GM19023 (cell line): Measurements from ENCODE around the gene TSPO2.
"Not testable (repeated sequence)": the region's sequence is repeated elsewhere in the genome, so short reads cannot be mapped to it uniquely, and the experiment has no call there.

Experiments
- ATAC-seq: cut with Tn5 transposase; IDR thresholded peaks from one replicate; pipeline ENCODE4 v1.9.1; 2021; ENCODE audit warnings: mild to moderate bottlenecking, moderate library complexity; ENCODE audit not compliant: unreplicated experiment

The TSPO2 gene

GRCh38 chr6:41042226-41043055 is at the start of gene TSPO2:
Gene TSPO2 (plus strand): TSS chr6:41042467. CDS start chr6:41042986, 519 bp downstream.
- no peak for ATAC-seq

GRCh38 chr6:40992746-40993145 is 49.5 kb upstream of the TSPO2 start:
- no peak for ATAC-seq

GRCh38 chr6:40996591-40997233 is 45.6 kb upstream of the TSPO2 start:
- ATAC-seq: no peak

GRCh38 chr6:40997234-40997957 is 44.9 kb upstream of the TSPO2 start:
- no peak for ATAC-seq

- no peak for ATAC-seq
Measured at GRCh38 chr6:40998661-40999060, 43.6 kb upstream of the TSPO2 start.

GRCh38 chr6:40999569-40999968 is 42.7 kb upstream of the TSPO2 start:
- ATAC-seq: no peak

GRCh38 chr6:41000248-41000647 is 42.0 kb upstream of the TSPO2 start:
- no peak for ATAC-seq

GRCh38 chr6:41002168-41002567 is 40.1 kb upstream of the TSPO2 start:
- no peak for ATAC-seq

- ATAC-seq: not testable (repeated sequence)
Measured at GRCh38 chr6:41006217-41006616, 36.0 kb upstream of the TSPO2 start.

GRCh38 chr6:41006980-41007379 is 35.3 kb upstream of the TSPO2 start:
- ATAC-seq: not testable (repeated sequence)

- no peak for ATAC-seq
Measured at GRCh38 chr6:41008011-41008410, 34.3 kb upstream of the TSPO2 start.

GRCh38 chr6:41009669-41010068 is 32.6 kb upstream of the TSPO2 start:
- no peak for ATAC-seq

GRCh38 chr6:41011673-41012072 is 30.6 kb upstream of the TSPO2 start:
- ATAC-seq: no peak

- no peak for ATAC-seq
Measured at GRCh38 chr6:41013466-41014153, 28.7 kb upstream of the TSPO2 start.

GRCh38 chr6:41014780-41015179 is 27.5 kb upstream of the TSPO2 start:
- ATAC-seq: no peak

- ATAC-seq: not testable (repeated sequence)
Measured at GRCh38 chr6:41015860-41016259, 26.4 kb upstream of the TSPO2 start.

GRCh38 chr6:41017663-41018062 is 24.6 kb upstream of the TSPO2 start:
- ATAC-seq: no peak

- ATAC-seq: no peak
Measured at GRCh38 chr6:41021832-41022231, 20.4 kb upstream of the TSPO2 start.

GRCh38 chr6:41022294-41022693 is 20.0 kb upstream of the TSPO2 start:
- no peak for ATAC-seq

- no peak for ATAC-seq
Measured at GRCh38 chr6:41023114-41023513, 19.2 kb upstream of the TSPO2 start.

GRCh38 chr6:41025966-41026530 is 16.2 kb upstream of the TSPO2 start:
- ATAC-seq: no peak
